ENCODE data around the gene PTPN14.

GRCh38 chr1:214470132-214470531 lies 81.3 kb downstream of the PTPN14 start:
- TF ChIP-seq POLR2A (IDR thresholded peaks at IDR 0.05) (no peak), CTCF (IDR thresholded peaks at IDR 0.05) (no peak)

Measured in lower leg skin (tissue), 3 donors.